PFSK-1 (cell line): Measurements from ENCODE around the gene CENPB.

Source experiments
- FOXP2 ChIP-seq: optimal IDR thresholded peaks from 2 replicates; pipeline ENCODE3; 2011; ENCODE audit warnings: borderline replicate concordance, control low read depth, inconsistent platforms; ENCODE audit not compliant: insufficient read depth; ENCODE audit errors: extremely low read length, extremely low read depth
- POLR2AphosphoS5 ChIP-seq: IDR thresholded peaks from 2 replicates; pipeline ENCODE4 v1.6.1; 2012; ENCODE audit warnings: low read depth, mild to moderate bottlenecking, control low read depth, low read length, moderate library complexity
- SIN3A ChIP-seq: IDR thresholded peaks from 2 replicates; pipeline ENCODE4 v1.6.1; 2012; ENCODE audit warnings: mild to moderate bottlenecking, low read length, moderate library complexity, borderline replicate concordance; ENCODE audit not compliant: insufficient read depth
- TAF1 ChIP-seq: IDR thresholded peaks from 2 replicates; pipeline ENCODE4 v1.6.1; 2012; ENCODE audit warnings: low read length, control low read depth, borderline replicate concordance; ENCODE audit not compliant: insufficient read depth
- TF ChIP-seq, protein P1 (sequence below), 2 experiments: IDR thresholded peaks; 2 replicates each; pipeline versions ENCODE4 v1.6.1 to v1.8.0; 2011 to 2012; ENCODE audit warnings: low read depth in 2 of 2, low read length in 2 of 2, control low read depth in 1 of 2, inconsistent platforms in 1 of 2, mild to moderate bottlenecking in 1 of 2, moderate library complexity in 1 of 2; ENCODE audit not compliant: insufficient read depth in 1 of 2

Gene CENPB

DNA sequence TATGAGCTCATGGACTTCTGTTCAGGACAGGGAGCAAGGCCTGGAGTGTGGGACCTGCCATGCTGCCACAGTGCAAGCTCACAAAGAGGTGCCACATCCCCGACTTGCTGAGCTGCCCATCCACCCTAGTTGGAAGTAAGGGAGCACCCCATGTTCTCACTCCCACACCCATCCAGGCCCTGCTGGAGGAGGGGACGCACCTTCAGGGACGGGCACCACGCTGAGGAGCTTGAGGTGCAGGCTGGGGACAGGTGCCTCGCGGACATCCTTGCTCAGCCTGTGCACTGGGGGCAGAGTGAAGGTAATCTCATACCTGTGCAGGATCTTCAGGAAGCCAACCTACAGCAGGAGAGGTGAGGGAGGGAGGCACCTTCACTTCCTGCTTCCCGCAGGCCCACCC is 31.3 kb downstream of the CENPB start:
- TF ChIP-seq POLR2AphosphoS5 (no peak), FOXP2 (no peak), TAF1 (no peak), SIN3A (no peak)
- TF ChIP-seq, protein P1, sequence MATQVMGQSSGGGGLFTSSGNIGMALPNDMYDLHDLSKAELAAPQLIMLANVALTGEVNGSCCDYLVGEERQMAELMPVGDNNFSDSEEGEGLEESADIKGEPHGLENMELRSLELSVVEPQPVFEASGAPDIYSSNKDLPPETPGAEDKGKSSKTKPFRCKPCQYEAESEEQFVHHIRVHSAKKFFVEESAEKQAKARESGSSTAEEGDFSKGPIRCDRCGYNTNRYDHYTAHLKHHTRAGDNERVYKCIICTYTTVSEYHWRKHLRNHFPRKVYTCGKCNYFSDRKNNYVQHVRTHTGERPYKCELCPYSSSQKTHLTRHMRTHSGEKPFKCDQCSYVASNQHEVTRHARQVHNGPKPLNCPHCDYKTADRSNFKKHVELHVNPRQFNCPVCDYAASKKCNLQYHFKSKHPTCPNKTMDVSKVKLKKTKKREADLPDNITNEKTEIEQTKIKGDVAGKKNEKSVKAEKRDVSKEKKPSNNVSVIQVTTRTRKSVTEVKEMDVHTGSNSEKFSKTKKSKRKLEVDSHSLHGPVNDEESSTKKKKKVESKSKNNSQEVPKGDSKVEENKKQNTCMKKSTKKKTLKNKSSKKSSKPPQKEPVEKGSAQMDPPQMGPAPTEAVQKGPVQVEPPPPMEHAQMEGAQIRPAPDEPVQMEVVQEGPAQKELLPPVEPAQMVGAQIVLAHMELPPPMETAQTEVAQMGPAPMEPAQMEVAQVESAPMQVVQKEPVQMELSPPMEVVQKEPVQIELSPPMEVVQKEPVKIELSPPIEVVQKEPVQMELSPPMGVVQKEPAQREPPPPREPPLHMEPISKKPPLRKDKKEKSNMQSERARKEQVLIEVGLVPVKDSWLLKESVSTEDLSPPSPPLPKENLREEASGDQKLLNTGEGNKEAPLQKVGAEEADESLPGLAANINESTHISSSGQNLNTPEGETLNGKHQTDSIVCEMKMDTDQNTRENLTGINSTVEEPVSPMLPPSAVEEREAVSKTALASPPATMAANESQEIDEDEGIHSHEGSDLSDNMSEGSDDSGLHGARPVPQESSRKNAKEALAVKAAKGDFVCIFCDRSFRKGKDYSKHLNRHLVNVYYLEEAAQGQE (IDR thresholded peaks at IDR 0.05; ENCODE audit: insufficient read depth in 1 of 2, low read depth in 2 of 2, low read length in 2 of 2): no peak

DNA sequence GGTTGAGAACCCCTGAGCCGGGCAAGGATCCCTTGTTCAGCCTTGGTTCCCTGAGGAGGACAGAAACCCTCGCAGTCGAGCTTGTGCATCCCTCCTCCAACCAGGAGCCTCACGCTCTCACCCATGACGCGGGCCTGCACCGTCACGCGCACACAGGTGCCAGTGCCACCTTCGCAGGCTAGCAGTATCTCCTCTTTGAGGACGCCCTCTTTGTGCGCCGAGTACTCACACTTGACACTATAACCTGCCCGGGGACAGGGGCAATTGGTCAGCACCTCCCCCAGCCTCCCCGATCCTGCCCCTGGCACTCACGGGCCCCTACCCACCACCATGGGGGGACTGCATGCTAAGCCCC is 32.3 kb downstream of the CENPB start:
- TF ChIP-seq POLR2AphosphoS5 (no peak), SIN3A (no peak), FOXP2 (no peak), TAF1 (no peak)
- TF ChIP-seq, protein P1 (IDR thresholded peaks at IDR 0.05; ENCODE audit: insufficient read depth in 1 of 2, low read depth in 2 of 2, low read length in 2 of 2): no peak

- TF ChIP-seq, protein P1 (IDR thresholded peaks at IDR 0.05; ENCODE audit: insufficient read depth in 1 of 2, low read depth in 2 of 2, low read length in 2 of 2): no peak
- no peak for TF ChIP-seq SIN3A
- no peak for TF ChIP-seq FOXP2
- TF ChIP-seq TAF1: no peak
- no peak for TF ChIP-seq POLR2AphosphoS5
Observed at GRCh38 chr20:3753501-3754275, 32.9 kb downstream of the CENPB start.

GRCh38 chr20:3753098-3753497 is 33.4 kb downstream of the CENPB start:
- TF ChIP-seq, protein P1 (IDR thresholded peaks at IDR 0.05; ENCODE audit: insufficient read depth in 1 of 2, low read depth in 2 of 2, low read length in 2 of 2): no peak
- no peak for TF ChIP-seq FOXP2
- TF ChIP-seq SIN3A: no peak
- TF ChIP-seq TAF1: no peak
- TF ChIP-seq POLR2AphosphoS5: no peak

- TF ChIP-seq POLR2AphosphoS5: no peak
- TF ChIP-seq TAF1: no peak
- no peak for TF ChIP-seq FOXP2
- TF ChIP-seq, protein P1 (IDR thresholded peaks at IDR 0.05; ENCODE audit: insufficient read depth in 1 of 2, low read depth in 2 of 2, low read length in 2 of 2): no peak
- TF ChIP-seq SIN3A: no peak
Observed at GRCh38 chr20:3752386-3752759, 34.2 kb downstream of the CENPB start.
